Thyroid gland (tissue), 4 donors: ENCODE results near the gene ACTRT2.

Experiments used
- CTCF ChIP-seq, 6 experiments: fragments of 200-600 bp in 3 of 6; fragments of 450-650 bp in 3 of 6; sonication (generic) in 3 of 6; IDR thresholded peaks; one replicate each; pipeline ENCODE4 v1.5.1; 2016 to 2019; ENCODE audit warnings: antibody characterized with exemption in 6 of 6, mild to moderate bottlenecking in 2 of 6, inconsistent platforms in 1 of 6, moderate library complexity in 1 of 6
- POLR2A ChIP-seq, 2 donors: fragments of 450-650 bp; IDR thresholded peaks; one replicate each; pipeline ENCODE4 v1.6.1; 2017; ENCODE audit warnings: antibody characterized with exemption in 2 of 2, mild to moderate bottlenecking in 2 of 2, moderate library complexity in 1 of 2

GRCh38 chr1:3003941-3004270, 17.4 kb upstream of the ACTRT2 start:
- TF ChIP-seq CTCF (IDR thresholded peaks at IDR 0.05) (no peak), POLR2A (IDR thresholded peaks at IDR 0.05) (no peak)
